Measurements from ENCODE around the gene CDH4. TPM values are rescaled to one million over a fixed set of nuclear protein-coding genes. Genes with fewer than 3 reads are reported as not detected.

The CDH4 gene
- total RNA-seq, 1 experiment from 2014 or later, result not detected

DNA sequence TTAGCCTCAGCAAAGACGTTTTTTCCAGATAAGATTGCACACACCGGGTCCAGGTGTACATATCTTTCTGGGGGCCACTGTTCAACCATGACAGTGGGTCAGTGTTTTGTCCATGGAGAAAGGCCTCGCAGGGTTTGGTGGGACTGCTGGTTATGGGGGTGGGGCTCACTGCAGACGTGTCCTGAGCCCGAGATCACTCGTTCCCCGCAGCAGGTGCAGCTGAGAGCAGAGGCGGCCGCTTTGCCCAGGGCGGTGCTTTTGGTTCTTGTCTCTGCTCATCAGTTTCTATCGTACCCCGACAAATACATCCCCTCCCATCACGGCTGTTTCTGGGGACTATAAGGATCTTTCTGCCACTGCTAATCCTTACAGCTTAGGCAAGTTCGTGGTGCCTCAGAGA is 166.9 kb downstream of the CDH4 start:
- no TSS peak for BruUV-seq (replicated peaks)
- Histone ChIP-seq H3K27ac (ENCODE audit: low read length) (no peak overlapping the region), H3K4me3 (ENCODE audit: low read depth in 2 of 2, low read length in 2 of 2) (no peak overlapping the region), H3K27me3 (ENCODE audit: control insufficient read depth, insufficient read depth, low read length) (no peaks in the 10 kb centered on the region), H3K4me1 (ENCODE audit: control insufficient read depth, insufficient read depth, low read length) (no peaks in the 10 kb centered on the region), H3K9me3 (ENCODE audit: control insufficient read depth, insufficient read depth, low read depth, low read length) (no peaks in the 10 kb centered on the region), H3K36me3 (ENCODE audit: control insufficient read depth, insufficient read depth, low read length) (no peaks in the 10 kb centered on the region)
- TF ChIP-seq POLR2AphosphoS5 (IDR thresholded peaks at IDR 0.05; ENCODE audit: low read depth, low read length), result no peak
- TF ChIP-seq, protein P1, sequence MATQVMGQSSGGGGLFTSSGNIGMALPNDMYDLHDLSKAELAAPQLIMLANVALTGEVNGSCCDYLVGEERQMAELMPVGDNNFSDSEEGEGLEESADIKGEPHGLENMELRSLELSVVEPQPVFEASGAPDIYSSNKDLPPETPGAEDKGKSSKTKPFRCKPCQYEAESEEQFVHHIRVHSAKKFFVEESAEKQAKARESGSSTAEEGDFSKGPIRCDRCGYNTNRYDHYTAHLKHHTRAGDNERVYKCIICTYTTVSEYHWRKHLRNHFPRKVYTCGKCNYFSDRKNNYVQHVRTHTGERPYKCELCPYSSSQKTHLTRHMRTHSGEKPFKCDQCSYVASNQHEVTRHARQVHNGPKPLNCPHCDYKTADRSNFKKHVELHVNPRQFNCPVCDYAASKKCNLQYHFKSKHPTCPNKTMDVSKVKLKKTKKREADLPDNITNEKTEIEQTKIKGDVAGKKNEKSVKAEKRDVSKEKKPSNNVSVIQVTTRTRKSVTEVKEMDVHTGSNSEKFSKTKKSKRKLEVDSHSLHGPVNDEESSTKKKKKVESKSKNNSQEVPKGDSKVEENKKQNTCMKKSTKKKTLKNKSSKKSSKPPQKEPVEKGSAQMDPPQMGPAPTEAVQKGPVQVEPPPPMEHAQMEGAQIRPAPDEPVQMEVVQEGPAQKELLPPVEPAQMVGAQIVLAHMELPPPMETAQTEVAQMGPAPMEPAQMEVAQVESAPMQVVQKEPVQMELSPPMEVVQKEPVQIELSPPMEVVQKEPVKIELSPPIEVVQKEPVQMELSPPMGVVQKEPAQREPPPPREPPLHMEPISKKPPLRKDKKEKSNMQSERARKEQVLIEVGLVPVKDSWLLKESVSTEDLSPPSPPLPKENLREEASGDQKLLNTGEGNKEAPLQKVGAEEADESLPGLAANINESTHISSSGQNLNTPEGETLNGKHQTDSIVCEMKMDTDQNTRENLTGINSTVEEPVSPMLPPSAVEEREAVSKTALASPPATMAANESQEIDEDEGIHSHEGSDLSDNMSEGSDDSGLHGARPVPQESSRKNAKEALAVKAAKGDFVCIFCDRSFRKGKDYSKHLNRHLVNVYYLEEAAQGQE (IDR thresholded peaks at IDR 0.05; ENCODE audit: insufficient read depth in 1 of 2, low read depth in 2 of 2, low read length in 1 of 2), result no peak
- POLR2A ChIA-PET, result no interaction called here
- ATAC-seq, result no peak
- no peak for DNase-seq (ENCODE audit: low read depth, low spot score)
- intact Hi-C loops (cut with micrococcal nuclease; ENCODE audit: unreplicated experiment) (no loop called here), in situ Hi-C loops (cut with HindIII; ENCODE audit: low pct_unique_long_range_greater_than_20kb, low sequenced_read_pairs) (no loop called here)
- CTCF ChIA-PET, result no interaction called here

- H3K27me3 ChIP-seq (ENCODE audit: control insufficient read depth, insufficient read depth, low read length), result no peaks in the 10 kb centered on the region
- in situ Hi-C loops (cut with HindIII; ENCODE audit: low pct_unique_long_range_greater_than_20kb, low sequenced_read_pairs) (no loop called here), intact Hi-C loops (cut with micrococcal nuclease; ENCODE audit: unreplicated experiment) (no loop called here)
- H3K4me1 ChIP-seq (ENCODE audit: control insufficient read depth, insufficient read depth, low read length), result no peaks in the 10 kb centered on the region
- H3K4me3 ChIP-seq (ENCODE audit: low read depth in 2 of 2, low read length in 2 of 2), result no peak overlapping the region
- no peaks in the 10 kb centered on the region for H3K9me3 ChIP-seq (ENCODE audit: control insufficient read depth, insufficient read depth, low read depth, low read length)
- TF ChIP-seq POLR2AphosphoS5 (IDR thresholded peaks at IDR 0.05; ENCODE audit: low read depth, low read length), result no peak
- TF ChIP-seq, protein P1 (IDR thresholded peaks at IDR 0.05; ENCODE audit: insufficient read depth in 1 of 2, low read depth in 2 of 2, low read length in 1 of 2), result no peak
- TF ChIP-seq, protein P2, sequence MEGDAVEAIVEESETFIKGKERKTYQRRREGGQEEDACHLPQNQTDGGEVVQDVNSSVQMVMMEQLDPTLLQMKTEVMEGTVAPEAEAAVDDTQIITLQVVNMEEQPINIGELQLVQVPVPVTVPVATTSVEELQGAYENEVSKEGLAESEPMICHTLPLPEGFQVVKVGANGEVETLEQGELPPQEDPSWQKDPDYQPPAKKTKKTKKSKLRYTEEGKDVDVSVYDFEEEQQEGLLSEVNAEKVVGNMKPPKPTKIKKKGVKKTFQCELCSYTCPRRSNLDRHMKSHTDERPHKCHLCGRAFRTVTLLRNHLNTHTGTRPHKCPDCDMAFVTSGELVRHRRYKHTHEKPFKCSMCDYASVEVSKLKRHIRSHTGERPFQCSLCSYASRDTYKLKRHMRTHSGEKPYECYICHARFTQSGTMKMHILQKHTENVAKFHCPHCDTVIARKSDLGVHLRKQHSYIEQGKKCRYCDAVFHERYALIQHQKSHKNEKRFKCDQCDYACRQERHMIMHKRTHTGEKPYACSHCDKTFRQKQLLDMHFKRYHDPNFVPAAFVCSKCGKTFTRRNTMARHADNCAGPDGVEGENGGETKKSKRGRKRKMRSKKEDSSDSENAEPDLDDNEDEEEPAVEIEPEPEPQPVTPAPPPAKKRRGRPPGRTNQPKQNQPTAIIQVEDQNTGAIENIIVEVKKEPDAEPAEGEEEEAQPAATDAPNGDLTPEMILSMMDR (IDR thresholded peaks at IDR 0.05), result no peak
- no peak for TF ChIP-seq TCF7L2 (IDR thresholded peaks at IDR 0.05; ENCODE audit: low read depth, low read length)
- no peak for TF ChIP-seq SIN3A (IDR thresholded peaks at IDR 0.05; ENCODE audit: borderline replicate concordance, insufficient read depth, low read depth, low read length)
- ATAC-seq, result no peak
- no TSS peak for BruUV-seq (replicated peaks)
- H3K36me3 ChIP-seq (ENCODE audit: control insufficient read depth, insufficient read depth, low read length), result no peaks in the 10 kb centered on the region
- H3K27ac ChIP-seq (ENCODE audit: low read length), result no peak overlapping the region
- no peak for DNase-seq (ENCODE audit: low read depth, low spot score)
- CTCF ChIA-PET, result no interaction called here
- POLR2A ChIA-PET, result no interaction called here
These were observed 167.4 kb downstream of the CDH4 start for GRCh38 chr20:61419501-61419900.
